HEK293T (cell line): Measurements from ENCODE around the gene RBM11.

Experiments
- FOXA1 ChIP-seq: fragments of 450-650 bp; IDR thresholded peaks from 2 replicates; pipeline ENCODE4 v1.6.1; 2016; ENCODE audit warnings: mild to moderate bottlenecking
- FOXM1 ChIP-seq: fragments of 450-650 bp; IDR thresholded peaks from 2 replicates; pipeline ENCODE4 v1.6.1; 2017; ENCODE audit warnings: mild to moderate bottlenecking, borderline replicate concordance
- NFRKB ChIP-seq: fragments of 450-650 bp; IDR thresholded peaks from 2 replicates; pipeline ENCODE4 v1.6.1; 2016; ENCODE audit warnings: mild to moderate bottlenecking, moderate library complexity
- TARDBP ChIP-seq: fragments of 450-650 bp; IDR thresholded peaks from 2 replicates; pipeline ENCODE4 v1.6.1; 2016

GRCh38 chr21:14262039-14262438, 46.1 kb downstream of the RBM11 start:
- TF ChIP-seq FOXM1 (no peak), TARDBP (no peak), NFRKB (no peak), FOXA1 (no peak)
